HEK293 (cell line): ENCODE results near the gene ARHGEF11.

Experiments used
- AEBP2 ChIP-seq: fragments of 450-650 bp; formaldehyde crosslinking; IDR thresholded peaks from 2 replicates; pipeline ENCODE4 v1.5.1; 2016; ENCODE audit warnings: missing biosample characterization, missing genetic modification characterization, borderline replicate concordance
- BCL11A ChIP-seq: fragments of 450-650 bp; formaldehyde crosslinking; IDR thresholded peaks from 2 replicates; pipeline ENCODE4 v1.5.1; 2016; ENCODE audit warnings: low read depth, missing biosample characterization, missing genetic modification characterization
- BCL11B ChIP-seq: fragments of 450-650 bp; formaldehyde crosslinking; IDR thresholded peaks from 2 replicates; pipeline ENCODE4 v1.5.1; 2016; ENCODE audit warnings: low read depth, missing biosample characterization, missing genetic modification characterization
- EGR2 ChIP-seq: fragments of 450-650 bp; formaldehyde crosslinking; IDR thresholded peaks from 2 replicates; pipeline ENCODE4 v1.5.1; 2016; ENCODE audit warnings: low read depth, missing biosample characterization, missing genetic modification characterization
- ELK4 ChIP-seq: IDR thresholded peaks from 2 replicates; pipeline ENCODE4 v1.6.1; 2011; ENCODE audit warnings: mild to moderate bottlenecking, low read depth, low read length, borderline replicate concordance
- HOXA7 ChIP-seq: sonication (generic); formaldehyde crosslinking; IDR thresholded peaks from 2 replicates; pipeline ENCODE4 v1.8.1; 2022; ENCODE audit warnings: missing genetic modification reagents, borderline replicate concordance
- PRDM4 ChIP-seq: fragments of 450-650 bp; formaldehyde crosslinking; IDR thresholded peaks from 2 replicates; pipeline ENCODE4 v1.5.1; 2017; ENCODE audit warnings: missing biosample characterization, missing genetic modification characterization
- SCRT1 ChIP-seq: fragments of 450-650 bp; formaldehyde crosslinking; IDR thresholded peaks from 2 replicates; pipeline ENCODE4 v1.5.1; 2016; ENCODE audit warnings: missing biosample characterization, missing genetic modification characterization, borderline replicate concordance
- SETDB1 ChIP-seq: IDR thresholded peaks from one replicate; pipeline ENCODE4 v1.6.1; 2017; ENCODE audit warnings: mild to moderate bottlenecking, low read length, moderate library complexity, mixed read lengths; ENCODE audit not compliant: insufficient read length
- SP2 ChIP-seq: fragments of 450-650 bp; formaldehyde crosslinking; IDR thresholded peaks from 2 replicates; pipeline ENCODE4 v1.5.1; 2016; ENCODE audit warnings: missing biosample characterization, missing genetic modification characterization
- SP7 ChIP-seq: fragments of 450-650 bp; formaldehyde crosslinking; IDR thresholded peaks from 2 replicates; pipeline ENCODE4 v1.5.1; 2016; ENCODE audit warnings: missing biosample characterization, missing genetic modification characterization
- TSHZ1 ChIP-seq: fragments of 450-650 bp; formaldehyde crosslinking; IDR thresholded peaks from 2 replicates; pipeline ENCODE4 v1.5.1; 2016; ENCODE audit warnings: missing biosample characterization, missing genetic modification characterization, borderline replicate concordance
- ZBTB21 ChIP-seq: fragments of 450-650 bp; formaldehyde crosslinking; IDR thresholded peaks from 2 replicates; pipeline ENCODE4 v1.5.1; 2017; ENCODE audit warnings: missing biosample characterization, missing genetic modification characterization
- ZBTB44 ChIP-seq: fragments of 450-650 bp; IDR thresholded peaks from 2 replicates; pipeline ENCODE4 v1.5.1; 2018; ENCODE audit warnings: missing biosample characterization, mild to moderate bottlenecking, missing genetic modification characterization
- ZBTB6 ChIP-seq: fragments of 450-650 bp; formaldehyde crosslinking; IDR thresholded peaks from 2 replicates; pipeline ENCODE4 v1.5.1; 2017; ENCODE audit warnings: missing biosample characterization, missing genetic modification characterization
- ZFHX2 ChIP-seq: fragments of 450-650 bp; formaldehyde crosslinking; conservative IDR thresholded peaks from 2 replicates; pipeline ENCODE4 v1.5.1; 2016; ENCODE audit warnings: missing biosample characterization, missing genetic modification characterization
- ZNF121 ChIP-seq: fragments of 450-650 bp; formaldehyde crosslinking; IDR thresholded peaks from 2 replicates; pipeline ENCODE4 v1.5.1; 2016; ENCODE audit warnings: missing biosample characterization, missing genetic modification characterization
- ZNF146 ChIP-seq: fragments of 450-650 bp; formaldehyde crosslinking; IDR thresholded peaks from 2 replicates; pipeline ENCODE4 v1.5.1; 2016; ENCODE audit warnings: missing biosample characterization, missing genetic modification characterization
- ZNF155 ChIP-seq: fragments of 450-650 bp; formaldehyde crosslinking; IDR thresholded peaks from 2 replicates; pipeline ENCODE4 v1.5.1; 2016; ENCODE audit warnings: missing biosample characterization, missing genetic modification characterization
- ZNF223 ChIP-seq: fragments of 450-650 bp; formaldehyde crosslinking; IDR thresholded peaks from 2 replicates; pipeline ENCODE4 v1.5.1; 2016; ENCODE audit warnings: missing biosample characterization, missing genetic modification characterization
- ZNF302 ChIP-seq: fragments of 450-650 bp; formaldehyde crosslinking; IDR thresholded peaks from 2 replicates; pipeline ENCODE4 v1.5.1; 2016; ENCODE audit warnings: missing biosample characterization, missing genetic modification characterization, low read depth
- ZNF311 ChIP-seq: fragments of 450-650 bp; formaldehyde crosslinking; IDR thresholded peaks from 2 replicates; pipeline ENCODE4 v1.5.1; 2017; ENCODE audit warnings: missing biosample characterization, missing genetic modification characterization, borderline replicate concordance
- ZNF335 ChIP-seq: fragments of 450-650 bp; formaldehyde crosslinking; conservative IDR thresholded peaks from 2 replicates; pipeline ENCODE4 v1.5.1; 2016; ENCODE audit warnings: missing biosample characterization, missing genetic modification characterization
- ZNF416 ChIP-seq: fragments of 450-650 bp; formaldehyde crosslinking; IDR thresholded peaks from 2 replicates; pipeline ENCODE4 v1.5.1; 2016; ENCODE audit warnings: missing biosample characterization, missing genetic modification characterization
- ZNF560 ChIP-seq: fragments of 450-650 bp; formaldehyde crosslinking; IDR thresholded peaks from 2 replicates; pipeline ENCODE4 v1.5.1; 2017; ENCODE audit warnings: missing biosample characterization, missing genetic modification characterization, borderline replicate concordance
- ZNF624 ChIP-seq: fragments of 450-650 bp; formaldehyde crosslinking; IDR thresholded peaks from 2 replicates; pipeline ENCODE4 v1.5.1; 2017; ENCODE audit warnings: missing biosample characterization, missing genetic modification characterization
- ZNF626 ChIP-seq: fragments of 450-650 bp; sonication (Bioruptor Pico); formaldehyde crosslinking; IDR thresholded peaks from 2 replicates; pipeline ENCODE4 v1.5.1; 2018; ENCODE audit warnings: missing biosample characterization, missing genetic modification characterization, inconsistent platforms
- ZNF670 ChIP-seq: fragments of 450-650 bp; formaldehyde crosslinking; IDR thresholded peaks from 2 replicates; pipeline ENCODE4 v1.5.1; 2016; ENCODE audit warnings: missing biosample characterization, missing genetic modification characterization, low read depth
- ZNF701 ChIP-seq: fragments of 450-650 bp; formaldehyde crosslinking; IDR thresholded peaks from 2 replicates; pipeline ENCODE4 v1.5.1; 2016; ENCODE audit warnings: missing biosample characterization, missing genetic modification characterization
- ZNF837 ChIP-seq: fragments of 450-650 bp; formaldehyde crosslinking; IDR thresholded peaks from 2 replicates; pipeline ENCODE4 v1.5.1; 2016; ENCODE audit warnings: missing biosample characterization, missing genetic modification characterization

Gene ARHGEF11

GRCh38 chr1:156926175-156926574 is 119.4 kb downstream of the ARHGEF11 start (continued):
- TF ChIP-seq ZBTB6 (tag by site-specific recombination) = no peak
- TF ChIP-seq ZNF302 (tag by site-specific recombination) = no peak
- no peak for TF ChIP-seq ZNF155
- TF ChIP-seq EGR2 (tag by site-specific recombination) = no peak
- no peak for TF ChIP-seq ZNF560
- no peak for TF ChIP-seq TSHZ1 (tag by site-specific recombination)
- TF ChIP-seq ZBTB21 (tag by site-specific recombination) = peak; percentile 45; the same call in 1 of the 2 replicates
- TF ChIP-seq ZNF837 = no peak
- no peak for TF ChIP-seq AEBP2 (tag by site-specific recombination)
- no peak for TF ChIP-seq ZNF311
- TF ChIP-seq SETDB1 = no peak
- peak; percentile 95 for TF ChIP-seq ZNF223 (tag by site-specific recombination)
- no peak for TF ChIP-seq ZNF121 (tag by site-specific recombination)
- TF ChIP-seq ZNF335 (tag by site-specific recombination) = peak; percentile 48; the same call in 1 of the 2 replicates
- TF ChIP-seq SP2 (tag by site-specific recombination) = peak; percentile 6; the same call in 1 of the 2 replicates
- TF ChIP-seq ELK4 = no peak
- TF ChIP-seq ZNF146 (tag by site-specific recombination) = no peak
- TF ChIP-seq BCL11B (tag by site-specific recombination) = no peak
- TF ChIP-seq ZNF626 = no peak
- TF ChIP-seq ZNF624 = no peak
- TF ChIP-seq ZBTB44 (tag by site-specific recombination) = peak; percentile 14; the same call in 1 of the 2 replicates
- no peak for TF ChIP-seq ZNF701 (tag by site-specific recombination)
- TF ChIP-seq BCL11A (tag by site-specific recombination) = 0 out of 2 replicates have a peak, but pooled peaks have one; percentile 25
- no peak for TF ChIP-seq HOXA7
- TF ChIP-seq PRDM4 (tag by site-specific recombination) = no peak
- no peak for TF ChIP-seq ZNF670 (tag by site-specific recombination)
- TF ChIP-seq SP7 (tag by site-specific recombination) = peak; percentile 76
- peak; percentile 27; the same call in 1 of the 2 replicates for TF ChIP-seq ZFHX2
- TF ChIP-seq SCRT1 (tag by site-specific recombination) = no peak
- TF ChIP-seq ZNF416 = no peak
